KOPT-K1 (cell line): Measurements from ENCODE around the gene ZNF316.

Source experiments
- H3K27ac ChIP-seq: fragments of 200-600 bp; sonication (generic); 2 replicates; pipeline ENCODE4 v1.5.1; 2016; ENCODE audit warnings: antibody characterized with exemption, mild to moderate bottlenecking, low read depth, low read length; ENCODE audit not compliant: poor library complexity, severe bottlenecking
- H3K36me3 ChIP-seq: fragments of 200-600 bp; sonication (generic); 2 replicates; pipeline ENCODE4 v1.5.1; 2017; ENCODE audit warnings: antibody characterized with exemption, mild to moderate bottlenecking, low read length, moderate library complexity; ENCODE audit not compliant: insufficient read depth
- H3K9me3 ChIP-seq: fragments of 200-600 bp; sonication (generic); 2 replicates; pipeline ENCODE4 v1.5.1; 2017; ENCODE audit warnings: antibody characterized with exemption, low read length, mild to moderate bottlenecking; ENCODE audit not compliant: insufficient read depth, poor library complexity, severe bottlenecking

Gene ZNF316

GRCh38 chr7:6636741-6637543 is at the start of gene ZNF316:
TSS of gene ZNF316 (plus strand) at chr7:6637318. CDS start at chr7:6642410, 5,092 bp downstream.
- Histone ChIP-seq H3K9me3 (no peaks in the 10 kb centered on the region), H3K27ac (peak within 1 kb of the TSS; percentile 62), H3K36me3 (peaks cover 31% of the 10 kb centered on the region)

GRCh38 chr7:6588566-6588965 is 48.6 kb upstream of the ZNF316 start:
- Histone ChIP-seq H3K27ac (no peak overlapping the region), H3K9me3 (no peaks in the 10 kb centered on the region), H3K36me3 (peaks cover 76% of the 10 kb centered on the region)

GRCh38 chr7:6589151-6589828 is 47.8 kb upstream of the ZNF316 start:
- Histone ChIP-seq H3K36me3 (peaks cover 79% of the 10 kb centered on the region), H3K27ac (peak overlapping the region; percentile 88), H3K9me3 (no peaks in the 10 kb centered on the region)

GRCh38 chr7:6589829-6590644 is 47.1 kb upstream of the ZNF316 start, which contains the start of gene INTS15:
TSS of gene INTS15 (plus strand) at chr7:6590021. CDS start at chr7:6590284, 263 bp downstream.
- Histone ChIP-seq H3K9me3 (no peaks in the 10 kb centered on the region), H3K36me3 (peaks cover 79% of the 10 kb centered on the region), H3K27ac (peak within 1 kb of the TSS; percentile 88)

GRCh38 chr7:6590645-6591110 is 46.4 kb upstream of the ZNF316 start:
- Histone ChIP-seq H3K36me3 (peaks cover 79% of the 10 kb centered on the region), H3K27ac (peak overlapping the region; percentile 88), H3K9me3 (no peaks in the 10 kb centered on the region)

- no peak overlapping the region for H3K27ac ChIP-seq
- H3K9me3 ChIP-seq: no peaks in the 10 kb centered on the region
Measured at GRCh38 chr7:6600093-6600492, 37.0 kb upstream of the ZNF316 start.

GRCh38 chr7:6604458-6604857 is 32.7 kb upstream of the ZNF316 start:
- H3K36me3 ChIP-seq: peaks cover 98% of the 10 kb centered on the region
- H3K9me3 ChIP-seq: no peaks in the 10 kb centered on the region
- H3K27ac ChIP-seq: no peak overlapping the region

More at GRCh38 chr7:6600093-6600492, 37.0 kb upstream of the ZNF316 start:
- H3K36me3 ChIP-seq: peaks cover 100% of the 10 kb centered on the region

- no peak overlapping the region for H3K27ac ChIP-seq
- no peaks in the 10 kb centered on the region for H3K9me3 ChIP-seq
- H3K36me3 ChIP-seq: peaks cover 82% of the 10 kb centered on the region
Measured at GRCh38 chr7:6606866-6607583, 30.1 kb upstream of the ZNF316 start.

GRCh38 chr7:6607651-6608051 is 29.5 kb upstream of the ZNF316 start:
- H3K27ac ChIP-seq: no peak overlapping the region
- H3K36me3 ChIP-seq: peaks cover 75% of the 10 kb centered on the region
- H3K9me3 ChIP-seq: no peaks in the 10 kb centered on the region

GRCh38 chr7:6608081-6608480 is 29.0 kb upstream of the ZNF316 start:
- no peak overlapping the region for H3K27ac ChIP-seq
- H3K36me3 ChIP-seq: peaks cover 71% of the 10 kb centered on the region
- H3K9me3 ChIP-seq: no peaks in the 10 kb centered on the region

- Histone ChIP-seq H3K36me3 (peaks cover 64% of the 10 kb centered on the region), H3K9me3 (no peaks in the 10 kb centered on the region), H3K27ac (no peak overlapping the region)
Measured at GRCh38 chr7:6608794-6609193, 28.3 kb upstream of the ZNF316 start.

GRCh38 chr7:6612819-6613218 is 24.3 kb upstream of the ZNF316 start:
- peaks cover 26% of the 10 kb centered on the region for H3K36me3 ChIP-seq
- H3K9me3 ChIP-seq: no peaks in the 10 kb centered on the region
- H3K27ac ChIP-seq: no peak overlapping the region

GRCh38 chr7:6613706-6614105 is 23.4 kb upstream of the ZNF316 start:
- H3K36me3 ChIP-seq: peaks cover 17% of the 10 kb centered on the region
- H3K9me3 ChIP-seq: no peaks in the 10 kb centered on the region
- H3K27ac ChIP-seq: no peak overlapping the region

GRCh38 chr7:6614953-6615722 is 22.0 kb upstream of the ZNF316 start, which contains the start of gene ZNF853:
TSS of gene ZNF853 (plus strand) at chr7:6615610. CDS start at chr7:6616175, 565 bp downstream.
- Histone ChIP-seq H3K27ac (no peak within 1 kb of the TSS), H3K36me3 (peaks cover 3% of the 10 kb centered on the region; the same call in 1 of the 2 replicates), H3K9me3 (no peaks in the 10 kb centered on the region)
